ACC112 (cell line): ENCODE data around the gene BEX3.
A peak's percentile ranks its signal among the peaks of the same experiment; 100 is the strongest.
"Not testable (repeated sequence)": the region's sequence is repeated elsewhere in the genome, so short reads cannot be mapped to it uniquely, and the experiment has no call there.

Experiments
- H2AFZ ChIP-seq: fragments of 200-600 bp; sonication (generic); one replicate; pipeline ENCODE4 v1.6.0; 2017; ENCODE audit warnings: antibody characterized with exemption, low read length; ENCODE audit not compliant: unreplicated experiment
- H3K27ac ChIP-seq: fragments of 200-600 bp; sonication (generic); 2 replicates; pipeline ENCODE4 v1.5.1; 2014; ENCODE audit warnings: low read depth, mild to moderate bottlenecking, antibody characterized with exemption, low read length, moderate library complexity
- H3K27me3 ChIP-seq: fragments of 200-600 bp; sonication (generic); 2 replicates; pipeline ENCODE4 v1.6.1; 2014; ENCODE audit warnings: mild to moderate bottlenecking, antibody characterized with exemption, low read length, moderate library complexity, mixed read lengths; ENCODE audit not compliant: insufficient read depth
- H3K36me3 ChIP-seq: fragments of 200-600 bp; sonication (generic); 2 replicates; pipeline ENCODE4 v1.6.1; 2016; ENCODE audit warnings: mild to moderate bottlenecking, antibody characterized with exemption, low read length, moderate library complexity, mixed read lengths; ENCODE audit not compliant: insufficient read depth
- H3K4me1 ChIP-seq: fragments of 200-600 bp; sonication (generic); one replicate; pipeline ENCODE4 v1.6.1; 2016; ENCODE audit warnings: low read length, mixed read lengths; ENCODE audit not compliant: insufficient read depth, unreplicated experiment, control insufficient read depth
- H3K4me3 ChIP-seq: fragments of 200-600 bp; sonication (generic); 2 replicates; pipeline ENCODE4 v1.5.1; 2014; ENCODE audit warnings: mild to moderate bottlenecking, low read depth, low read length
- H3K79me2 ChIP-seq: fragments of 200-600 bp; sonication (generic); one replicate; pipeline ENCODE4 v1.6.0; 2016; ENCODE audit warnings: low read length; ENCODE audit not compliant: control insufficient read depth, unreplicated experiment, insufficient read depth

Gene BEX3

DNA sequence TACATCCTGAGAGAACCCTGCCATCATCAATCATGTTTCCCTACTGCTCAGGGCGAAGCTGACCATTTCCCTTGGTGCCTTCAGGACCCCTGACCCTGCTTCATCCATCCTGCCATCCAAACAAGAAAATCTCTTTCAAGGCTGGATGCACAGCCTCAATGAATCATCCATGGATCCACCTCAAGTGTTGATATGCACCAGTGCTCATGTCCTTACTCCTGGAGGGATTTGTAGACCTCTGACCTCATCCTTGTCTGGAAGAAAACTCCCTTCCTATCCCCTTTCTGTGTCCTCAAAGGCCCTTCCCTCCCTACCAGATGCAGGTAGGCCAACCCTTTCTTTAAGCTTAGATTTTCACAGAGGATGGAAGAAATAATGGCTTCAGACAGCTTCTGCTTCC lies 24.6 kb downstream of the BEX3 start:
- H2AFZ ChIP-seq = no peak overlapping the region
- no peak overlapping the region for H3K27ac ChIP-seq
- no peak overlapping the region for H3K4me3 ChIP-seq
- H3K27me3 ChIP-seq = no peaks in the 10 kb centered on the region
- peaks cover 58% of the 10 kb centered on the region for H3K4me1 ChIP-seq
- no peaks in the 10 kb centered on the region for H3K36me3 ChIP-seq
- H3K79me2 ChIP-seq = peaks cover 3% of the 10 kb centered on the region

DNA sequence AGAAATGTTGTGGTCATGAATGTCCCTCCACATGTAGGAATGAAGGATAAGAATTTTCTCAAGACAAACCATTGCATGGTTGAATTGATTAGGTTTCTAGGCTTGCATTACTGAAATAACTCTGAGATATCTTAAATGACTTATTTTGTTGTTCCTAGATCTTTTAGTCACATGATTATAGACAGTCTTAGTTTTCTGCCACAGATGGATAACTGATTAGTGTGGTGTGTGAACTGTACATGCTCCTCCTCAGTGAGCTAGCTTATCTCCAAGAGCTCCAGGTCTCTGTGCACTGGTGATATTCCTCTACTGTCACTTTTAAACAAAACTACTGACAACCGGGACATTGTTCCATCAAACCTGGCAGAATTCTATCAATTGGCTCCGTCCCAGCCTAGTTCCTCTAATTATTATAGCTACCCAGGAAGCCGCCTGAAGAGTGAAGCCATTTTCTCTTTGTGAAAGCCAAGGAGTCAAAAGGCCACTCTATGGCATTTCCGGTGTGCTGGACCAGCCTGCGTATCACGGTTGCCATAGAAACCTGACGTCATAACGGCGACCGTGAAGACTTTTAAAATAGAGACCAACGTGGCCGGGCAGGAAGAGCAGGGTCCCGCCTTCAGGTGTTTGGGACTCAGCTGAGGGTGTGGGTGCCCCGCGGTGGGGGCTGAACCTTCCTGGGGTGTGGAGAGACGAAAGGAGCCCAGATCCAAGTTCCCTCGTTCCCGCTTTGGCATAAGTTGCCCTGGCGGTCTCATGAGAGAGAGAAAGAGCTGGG lies 28.1 kb downstream of the BEX3 start:
- Histone ChIP-seq H3K36me3 (no peaks in the 10 kb centered on the region), H3K4me1 (peaks cover 30% of the 10 kb centered on the region), H3K27ac (peak overlapping the region; percentile 83), H2AFZ (peak overlapping the region; percentile 92), H3K4me3 (peak overlapping the region; percentile 86), H3K79me2 (peaks cover 3% of the 10 kb centered on the region), H3K27me3 (no peaks in the 10 kb centered on the region)

DNA sequence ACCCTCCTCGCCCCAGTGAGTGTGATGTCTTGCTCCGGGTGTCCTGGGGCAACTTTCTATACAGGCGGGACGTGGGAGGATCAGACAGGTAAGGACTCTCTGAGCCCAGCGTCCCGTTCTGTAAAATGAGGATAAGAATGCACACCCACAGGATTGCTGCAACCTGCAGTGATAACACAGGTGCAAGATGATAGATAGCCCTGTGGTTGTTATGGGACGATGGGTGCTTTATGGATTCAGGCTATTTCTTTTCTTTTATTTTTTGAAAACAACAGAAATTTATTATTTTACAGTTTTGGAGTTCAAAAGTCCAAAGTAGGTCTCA lies 28.6 kb downstream of the BEX3 start:
- Histone ChIP-seq H3K4me1 (peaks cover 25% of the 10 kb centered on the region), H3K79me2 (peaks cover 3% of the 10 kb centered on the region), H3K4me3 (peak overlapping the region; percentile 86), H2AFZ (no peak overlapping the region), H3K27ac (peak overlapping the region; percentile 83), H3K36me3 (no peaks in the 10 kb centered on the region), H3K27me3 (no peaks in the 10 kb centered on the region)

DNA sequence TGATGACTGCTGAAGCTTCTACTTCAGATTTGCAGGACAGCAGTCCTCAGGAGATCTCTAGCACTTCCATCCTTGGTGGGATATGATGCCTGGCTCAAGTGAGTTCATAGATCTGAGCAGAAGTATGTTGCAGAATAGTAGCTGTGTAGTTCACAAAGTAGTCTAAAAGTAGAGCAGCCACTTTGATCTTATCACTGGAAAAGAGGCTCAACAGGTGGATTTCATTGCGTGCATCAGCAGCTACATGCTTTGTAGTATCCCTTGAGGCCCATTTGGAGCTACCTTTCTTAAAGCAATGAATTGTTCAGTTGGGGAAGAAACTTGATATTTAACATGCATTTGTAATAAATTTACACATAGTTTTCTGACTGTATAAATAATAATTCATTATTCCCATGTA lies 29.9 kb downstream of the BEX3 start:
- no peak overlapping the region for H3K27ac ChIP-seq
- no peaks in the 10 kb centered on the region for H3K27me3 ChIP-seq
- H3K4me3 ChIP-seq = no peak overlapping the region
- H2AFZ ChIP-seq = no peak overlapping the region
- H3K36me3 ChIP-seq = no peaks in the 10 kb centered on the region
- peaks cover 19% of the 10 kb centered on the region for H3K4me1 ChIP-seq
- peaks cover 3% of the 10 kb centered on the region for H3K79me2 ChIP-seq

DNA sequence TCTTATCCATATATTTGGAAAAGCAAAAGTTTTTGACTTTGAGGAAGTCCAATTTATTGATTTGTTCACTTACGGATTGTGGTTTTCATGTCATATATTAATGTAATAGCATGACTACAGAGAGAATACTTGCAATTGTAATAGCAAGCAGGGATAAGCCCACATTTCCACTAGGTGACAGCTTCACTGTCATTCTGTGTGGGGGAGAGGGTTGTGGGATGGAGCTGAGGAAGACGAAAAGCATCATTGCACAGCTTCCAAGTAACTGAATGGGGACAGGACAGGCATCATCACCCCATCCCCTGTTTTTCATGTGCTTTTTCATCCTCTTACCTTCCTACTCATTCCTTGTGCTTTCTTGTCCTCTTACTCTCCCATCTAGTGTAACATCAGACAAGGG lies 31.4 kb downstream of the BEX3 start:
- peaks cover 3% of the 10 kb centered on the region for H3K79me2 ChIP-seq
- no peaks in the 10 kb centered on the region for H3K27me3 ChIP-seq

DNA sequence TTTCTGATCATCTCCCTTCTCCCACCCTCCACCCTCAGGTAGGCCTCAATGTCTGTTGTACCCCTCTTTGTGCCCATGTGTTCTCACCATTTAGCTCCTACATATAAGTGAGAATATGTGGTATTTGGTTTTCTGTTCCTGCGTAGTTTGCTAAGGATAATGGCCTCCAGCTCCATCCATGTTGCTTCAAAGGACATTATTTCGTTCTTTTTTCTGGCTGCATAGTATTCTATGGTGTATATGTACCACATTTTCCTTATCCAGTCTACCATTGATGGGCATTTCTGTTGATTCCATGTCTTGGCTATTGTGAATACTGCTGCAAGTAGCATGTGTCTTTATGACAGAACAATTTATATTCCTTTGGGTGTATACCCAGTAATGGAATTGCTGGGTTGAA lies 35.4 kb downstream of the BEX3 start:
- H3K27ac ChIP-seq, H3K4me3 ChIP-seq, H3K27me3 ChIP-seq, H3K4me1 ChIP-seq, H3K36me3 ChIP-seq, H3K79me2 ChIP-seq, H2AFZ ChIP-seq: not testable (repeated sequence)

More for the DNA sequence above, 31.4 kb downstream of the BEX3 start:
- peaks cover 19% of the 10 kb centered on the region for H3K4me1 ChIP-seq
- no peak overlapping the region for H2AFZ ChIP-seq
- H3K27ac ChIP-seq = no peak overlapping the region
- H3K4me3 ChIP-seq = no peak overlapping the region
- H3K36me3 ChIP-seq = no peaks in the 10 kb centered on the region

DNA sequence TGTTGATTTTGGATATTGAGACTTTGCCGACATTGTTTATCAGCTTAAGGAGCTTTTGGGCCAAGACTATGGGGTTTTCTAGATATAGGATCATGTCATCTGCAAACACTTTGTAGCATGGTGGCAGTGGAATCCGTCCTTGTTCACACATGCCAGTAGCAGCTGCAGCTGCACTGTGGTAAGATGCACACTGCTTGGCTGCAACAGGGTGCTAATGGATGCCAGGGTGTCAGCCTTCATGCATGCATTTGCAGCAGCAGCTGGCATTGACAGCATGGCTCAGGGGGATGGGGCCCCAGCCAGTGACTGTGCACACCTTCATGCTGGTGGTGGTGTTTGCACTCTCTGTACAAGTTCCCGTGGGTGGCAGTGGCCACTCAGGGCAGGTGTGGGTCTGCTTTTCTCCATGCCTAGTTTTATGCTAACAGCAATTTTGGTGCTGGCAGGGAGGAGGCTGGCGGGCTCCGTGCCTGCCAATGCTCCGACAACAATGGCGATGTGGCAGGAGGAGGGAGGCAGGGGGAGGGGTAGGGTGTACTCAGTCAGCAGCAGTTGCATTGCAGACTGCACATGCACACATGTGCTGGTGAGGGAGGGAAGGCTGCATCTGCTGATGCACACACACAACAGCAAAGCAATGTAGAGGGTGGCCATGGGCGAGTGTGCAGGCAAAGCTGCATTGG lies 37.5 kb downstream of the BEX3 start:
- H3K27ac ChIP-seq = no peak overlapping the region
- no peaks in the 10 kb centered on the region for H3K27me3 ChIP-seq
- no peak overlapping the region for H2AFZ ChIP-seq
- peaks cover under 1% of the 10 kb centered on the region for H3K79me2 ChIP-seq
- H3K4me3 ChIP-seq = no peak overlapping the region
- no peaks in the 10 kb centered on the region for H3K36me3 ChIP-seq
- H3K4me1 ChIP-seq = peaks cover 17% of the 10 kb centered on the region

DNA sequence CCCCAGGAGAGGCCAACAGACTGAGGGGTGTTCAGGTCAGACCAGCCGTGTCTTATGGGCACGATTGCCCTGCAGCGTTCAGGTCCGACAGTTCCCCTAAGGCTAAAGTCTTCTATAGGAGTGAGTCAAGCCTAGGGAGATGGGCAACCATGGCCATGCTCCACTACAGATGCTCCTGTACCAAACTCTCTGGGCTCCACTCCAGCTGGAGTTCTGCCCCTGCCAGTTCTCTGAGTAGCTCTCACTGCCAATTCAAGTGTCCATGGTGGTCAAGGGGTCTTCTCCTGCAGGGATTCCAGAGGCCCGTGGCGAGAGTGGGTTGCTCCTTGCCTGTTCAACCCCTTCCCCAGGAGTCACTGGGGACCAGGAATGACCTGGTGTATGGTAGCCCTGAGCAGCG lies 38.2 kb downstream of the BEX3 start:
- Histone ChIP-seq H3K4me1 (peaks cover 17% of the 10 kb centered on the region), H3K27ac (no peak overlapping the region), H2AFZ (no peak overlapping the region), H3K79me2 (peaks cover 4% of the 10 kb centered on the region), H3K27me3 (no peaks in the 10 kb centered on the region), H3K36me3 (no peaks in the 10 kb centered on the region), H3K4me3 (no peak overlapping the region)

DNA sequence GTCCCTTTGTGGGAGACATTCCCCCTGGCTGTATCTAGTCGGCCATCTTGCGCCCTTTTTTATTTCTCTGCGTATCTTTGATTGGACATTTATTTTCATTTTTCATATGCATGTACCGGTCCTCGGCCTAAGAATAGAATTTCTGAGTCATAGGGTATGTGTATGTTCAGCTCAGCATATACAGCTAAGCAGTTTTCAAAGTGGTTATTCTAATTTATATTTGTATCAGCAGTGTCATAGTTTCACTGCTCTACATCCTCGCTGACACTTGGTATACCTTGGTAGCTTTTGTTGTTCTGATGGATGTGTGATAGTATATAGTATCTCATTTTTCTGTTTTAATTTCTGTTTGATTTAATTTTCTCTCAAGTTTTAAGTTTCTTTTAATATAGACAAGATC lies 38.7 kb downstream of the BEX3 start:
- Histone ChIP-seq H3K27ac (no peak overlapping the region), H3K4me1 (peaks cover 17% of the 10 kb centered on the region)

DNA sequence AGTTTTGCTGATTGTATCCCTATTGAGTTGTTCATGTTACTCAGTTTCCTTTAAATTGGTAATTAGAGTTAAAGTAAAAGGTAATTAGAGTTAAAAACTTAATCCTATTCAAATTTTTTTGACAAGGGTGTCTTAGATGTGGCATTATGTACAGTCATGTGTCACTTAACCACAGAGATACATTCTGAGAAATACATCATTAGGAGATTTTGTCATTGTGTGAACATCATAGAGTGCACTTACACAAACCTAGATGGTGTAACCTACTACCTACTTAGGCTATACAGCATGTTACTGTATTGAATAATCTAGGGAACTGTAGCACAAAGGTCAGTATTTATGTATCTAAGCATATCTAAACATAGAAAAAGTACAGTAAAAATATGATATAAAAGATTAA lies 39.2 kb downstream of the BEX3 start:
- Histone ChIP-seq H3K27me3 (no peaks in the 10 kb centered on the region), H3K27ac (no peak overlapping the region), H2AFZ (no peak overlapping the region), H3K79me2 (peaks cover 4% of the 10 kb centered on the region), H3K36me3 (no peaks in the 10 kb centered on the region), H3K4me1 (peaks cover 17% of the 10 kb centered on the region), H3K4me3 (no peak overlapping the region)

More for the DNA sequence above, 38.7 kb downstream of the BEX3 start:
- H3K79me2 ChIP-seq = peaks cover 4% of the 10 kb centered on the region
- H3K36me3 ChIP-seq = no peaks in the 10 kb centered on the region
- H3K4me3 ChIP-seq = no peak overlapping the region
- H3K27me3 ChIP-seq = no peaks in the 10 kb centered on the region
- no peak overlapping the region for H2AFZ ChIP-seq

DNA sequence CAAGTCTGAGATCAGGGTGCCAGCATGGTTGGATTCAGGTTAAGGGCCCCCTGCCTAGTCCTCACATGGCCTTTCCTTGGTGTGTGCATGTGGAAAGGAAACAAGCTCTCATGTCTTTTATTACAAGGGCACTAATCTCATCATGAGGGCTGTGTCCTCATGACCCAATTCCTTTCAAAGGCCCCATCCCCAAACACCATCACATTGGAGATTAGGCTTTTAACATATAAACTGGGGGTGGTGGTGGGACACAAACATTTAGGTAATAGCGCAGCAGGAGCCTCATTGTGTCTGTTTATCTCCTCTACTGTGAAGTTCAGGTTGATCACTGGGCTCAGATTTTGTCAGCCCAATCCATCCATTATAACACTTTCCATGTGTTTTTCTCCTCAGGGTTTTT lies 41.0 kb downstream of the BEX3 start:
- H3K4me3 ChIP-seq = peak overlapping the region; percentile 45; the same call in 1 of the 2 replicates
- H3K4me1 ChIP-seq = peaks cover 17% of the 10 kb centered on the region
- H3K27me3 ChIP-seq = no peaks in the 10 kb centered on the region
- peaks cover 4% of the 10 kb centered on the region for H3K79me2 ChIP-seq
- H3K27ac ChIP-seq = peak overlapping the region; percentile 65
- H2AFZ ChIP-seq = no peak overlapping the region
- no peaks in the 10 kb centered on the region for H3K36me3 ChIP-seq
